ENCODE measurements around the gene SEC22B.
"Not testable (repeated sequence)": the region's sequence is repeated elsewhere in the genome, so short reads cannot be mapped to it uniquely, and the experiment has no call there.

Gene SEC22B

GRCh38 chr1:120145806-120146205 is 30.5 kb downstream of the SEC22B start:
- not testable (repeated sequence) for DNase-seq (ENCODE audit: low read depth)

- DNase-seq (ENCODE audit: low read depth) = not testable (repeated sequence)
These were observed 31.7 kb downstream of the SEC22B start for GRCh38 chr1:120144626-120145025.

GRCh38 chr1:120144169-120144568 is 32.2 kb downstream of the SEC22B start:
- DNase-seq (ENCODE audit: low read depth) = not testable (repeated sequence)

GRCh38 chr1:120143334-120143733 is 33.0 kb downstream of the SEC22B start:
- DNase-seq (ENCODE audit: low read depth) = not testable (repeated sequence)

GRCh38 chr1:120142512-120143263 is 33.6 kb downstream of the SEC22B start:
- peak; percentile 42 for DNase-seq (ENCODE audit: low read depth)

GRCh38 chr1:120141865-120142264 is 34.5 kb downstream of the SEC22B start:
- not testable (repeated sequence) for DNase-seq (ENCODE audit: low read depth)

- DNase-seq (ENCODE audit: low read depth) = not testable (repeated sequence)
These were observed 35.6 kb downstream of the SEC22B start for GRCh38 chr1:120140656-120141265.

- not testable (repeated sequence) for DNase-seq (ENCODE audit: low read depth)
These were observed 40.2 kb downstream of the SEC22B start for GRCh38 chr1:120136086-120136485.

- not testable (repeated sequence) for DNase-seq (ENCODE audit: low read depth)
These were observed 42.4 kb downstream of the SEC22B start for GRCh38 chr1:120133928-120134325.

GRCh38 chr1:120133228-120133927 is 42.9 kb downstream of the SEC22B start:
- DNase-seq (ENCODE audit: low read depth) = no peak

GRCh38 chr1:120132406-120132763 is 43.9 kb downstream of the SEC22B start:
- not testable (repeated sequence) for DNase-seq (ENCODE audit: low read depth)

GRCh38 chr1:120131611-120132405 is 44.5 kb downstream of the SEC22B start:
- not testable (repeated sequence) for DNase-seq (ENCODE audit: low read depth)

- not testable (repeated sequence) for DNase-seq (ENCODE audit: low read depth)
These were observed 48.4 kb downstream of the SEC22B start for GRCh38 chr1:120127921-120128320.

GRCh38 chr1:120126216-120126615 is 50.1 kb downstream of the SEC22B start:
- DNase-seq (ENCODE audit: low read depth) = not testable (repeated sequence)

- DNase-seq (ENCODE audit: low read depth) = not testable (repeated sequence)
These were observed 51.7 kb downstream of the SEC22B start for GRCh38 chr1:120124628-120125027.

- not testable (repeated sequence) for DNase-seq (ENCODE audit: low read depth)
These were observed 52.4 kb downstream of the SEC22B start for GRCh38 chr1:120123813-120124510.

GRCh38 chr1:120122262-120122893 is 53.9 kb downstream of the SEC22B start:
- not testable (repeated sequence) for DNase-seq (ENCODE audit: low read depth)

- DNase-seq (ENCODE audit: low read depth) = not testable (repeated sequence)
These were observed 54.5 kb downstream of the SEC22B start for GRCh38 chr1:120121830-120122229.

- DNase-seq (ENCODE audit: low read depth) = not testable (repeated sequence)
These were observed 55.8 kb downstream of the SEC22B start for GRCh38 chr1:120120525-120120924.

GRCh38 chr1:120117371-120118177 is 58.7 kb downstream of the SEC22B start:
- not testable (repeated sequence) for DNase-seq (ENCODE audit: low read depth)

Measured in activated gamma-delta T cell treated with anti-CD3 and anti-CD28 coated beads, Interleukin-2, amount 50 U/mL, for 16 hours (primary cell).